Transverse colon (tissue), 4 donors: ENCODE results near the gene ATG2B. TPM values are rescaled to one million over a fixed set of nuclear protein-coding genes. Genes with fewer than 3 reads are reported as not detected.
A peak's percentile ranks its signal among the peaks of the same experiment; 100 is the strongest.

Experiments used
- DNase-seq: peaks from one replicate; pipeline ENCODE4 v3.0.0-alpha.2; 2019
- H3K27ac ChIP-seq, 4 donors: fragments of 200-600 bp; sonication (generic); 2 replicates each; pipeline ENCODE4 v1.5.1; 2016 to 2018; ENCODE audit warnings: inconsistent platforms in 4 of 4
- H3K27me3 ChIP-seq: fragments of 200-600 bp; sonication (generic); 2 replicates; pipeline ENCODE4 v1.5.1; 2017; ENCODE audit warnings: inconsistent platforms
- H3K36me3 ChIP-seq, 4 donors: fragments of 200-600 bp; sonication (generic); 2 replicates each; pipeline ENCODE4 v1.5.1; 2017 to 2019; ENCODE audit warnings: inconsistent platforms in 4 of 4
- H3K4me1 ChIP-seq, 4 donors: fragments of 200-600 bp; sonication (generic); 2 replicates each; pipeline ENCODE4 v1.5.1; 2017 to 2020; ENCODE audit warnings: inconsistent platforms in 4 of 4
- H3K4me3 ChIP-seq, 4 donors: fragments of 200-600 bp; sonication (generic); 1 replicate in 1 of 4; 2 replicates in 3 of 4; pipeline versions ENCODE4 v1.5.1 to v1.6.1; 2017 to 2019; ENCODE audit warnings: inconsistent platforms in 4 of 4
- H3K9me3 ChIP-seq, 2 donors: fragments of 200-600 bp; sonication (generic); 2 replicates each; pipeline ENCODE4 v1.5.1; 2017 to 2019; ENCODE audit warnings: inconsistent platforms in 2 of 2
- EP300 ChIP-seq: sonication (generic); formaldehyde crosslinking; IDR thresholded peaks from one replicate; pipeline ENCODE4 v1.6.1; 2017; ENCODE audit warnings: antibody characterized with exemption, low read depth
- POLR2A ChIP-seq: fragments of 450-650 bp; IDR thresholded peaks from one replicate; pipeline ENCODE4 v1.6.1; 2016; ENCODE audit warnings: antibody characterized with exemption, mild to moderate bottlenecking, moderate library complexity
- POLR2AphosphoS5 ChIP-seq, 3 donors: sonication (generic); formaldehyde crosslinking; IDR thresholded peaks; one replicate each; pipeline ENCODE4 v1.6.1; 2016; ENCODE audit warnings: antibody characterized with exemption in 3 of 3
- WGBS, 2 donors: methylation state at CpG; one replicate each; pipeline ENCODE4 v1.1.5; 2018; ENCODE audit warnings: low coverage in 1 of 2; 5-methylcytosine and 5-hydroxymethylcytosine counted together
- in situ Hi-C, 4 donors: fragments of 200-750 bp; cut with MboI; loops; one replicate each; pipeline versions ENCODE4 v1.15.0 to v1.15.1; 2017; ENCODE audit warnings: low sequenced_read_pairs in 3 of 4, low pct_ligation_motif_present in 1 of 4, low pct_unique_long_range_greater_than_20kb in 1 of 4
- intact Hi-C: fragments of 100-400 bp; cut with DNase I; formaldehyde crosslinking; loops from one replicate; pipeline ENCODE4 v1.15.1; 2023; ENCODE audit warnings: low total_unique reads
- total RNA-seq, 4 donors: library from RNA; depleted of rRNA; stranded (reverse); fragments of >200 nt; gene quantifications; one replicate each; pipeline ENCODE4 v1.1.0, GENCODE V29; 2016
- TF ChIP-seq, protein P1 (sequence below), 5 experiments: fragments of 200-600 bp in 3 of 5; fragments of 450-650 bp in 2 of 5; sonication (generic) in 3 of 5; IDR thresholded peaks; 1 replicate in 2 of 5; 2 replicates in 3 of 5; pipeline ENCODE4 v1.5.1; 2016 to 2017; ENCODE audit warnings: antibody characterized with exemption in 5 of 5, inconsistent platforms in 3 of 5, mild to moderate bottlenecking in 2 of 5, moderate library complexity in 1 of 5

The ATG2B gene
- total RNA-seq, 4 donors from 2014 or later = 30.7 to 47.5 (median 42.7) TPM

DNA sequence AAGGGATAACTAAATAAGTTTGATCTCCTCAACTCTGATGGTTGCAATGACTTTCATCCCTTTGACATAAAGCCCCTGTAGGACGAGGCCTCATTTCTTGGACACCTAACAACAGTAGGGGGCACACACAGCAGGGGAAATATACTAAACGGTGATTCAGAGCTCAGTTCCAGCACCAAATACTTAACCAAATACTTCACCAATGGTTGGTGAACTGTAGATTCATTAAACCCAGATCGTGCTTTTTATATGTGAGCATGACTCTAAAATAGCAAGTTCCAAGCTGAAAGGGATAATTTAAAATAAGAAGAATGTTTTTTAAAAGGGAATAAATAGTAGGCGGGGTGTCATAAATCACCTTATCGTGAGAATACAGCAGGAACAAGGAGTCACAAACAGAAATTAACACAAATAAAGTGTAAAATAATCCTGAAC lies 53.2 kb downstream of the ATG2B start:
- WGBS, 2 donors = 55 to 59% methylated on average over 5 of the region's 5 CpGs
- intact Hi-C loops (no loop called here), in situ Hi-C loops (no loop called here)
- Histone ChIP-seq H3K4me3 (no peak overlapping the region), H3K9me3 (no peaks in the 10 kb centered on the region), H3K36me3 (peaks cover 0 to 40% (median 15%) of the 10 kb centered on the region in 4 donors), H3K27ac (peak overlapping the region; percentile 21 to 72 (median 68)), H3K4me1 (peaks cover 0 to 32% (median 9%) of the 10 kb centered on the region in 4 donors), H3K27me3 (no peaks in the 10 kb centered on the region)
- TF ChIP-seq, protein P1, sequence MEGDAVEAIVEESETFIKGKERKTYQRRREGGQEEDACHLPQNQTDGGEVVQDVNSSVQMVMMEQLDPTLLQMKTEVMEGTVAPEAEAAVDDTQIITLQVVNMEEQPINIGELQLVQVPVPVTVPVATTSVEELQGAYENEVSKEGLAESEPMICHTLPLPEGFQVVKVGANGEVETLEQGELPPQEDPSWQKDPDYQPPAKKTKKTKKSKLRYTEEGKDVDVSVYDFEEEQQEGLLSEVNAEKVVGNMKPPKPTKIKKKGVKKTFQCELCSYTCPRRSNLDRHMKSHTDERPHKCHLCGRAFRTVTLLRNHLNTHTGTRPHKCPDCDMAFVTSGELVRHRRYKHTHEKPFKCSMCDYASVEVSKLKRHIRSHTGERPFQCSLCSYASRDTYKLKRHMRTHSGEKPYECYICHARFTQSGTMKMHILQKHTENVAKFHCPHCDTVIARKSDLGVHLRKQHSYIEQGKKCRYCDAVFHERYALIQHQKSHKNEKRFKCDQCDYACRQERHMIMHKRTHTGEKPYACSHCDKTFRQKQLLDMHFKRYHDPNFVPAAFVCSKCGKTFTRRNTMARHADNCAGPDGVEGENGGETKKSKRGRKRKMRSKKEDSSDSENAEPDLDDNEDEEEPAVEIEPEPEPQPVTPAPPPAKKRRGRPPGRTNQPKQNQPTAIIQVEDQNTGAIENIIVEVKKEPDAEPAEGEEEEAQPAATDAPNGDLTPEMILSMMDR (IDR thresholded peaks at IDR 0.05) = no peak
- TF ChIP-seq EP300 = no peak
- TF ChIP-seq POLR2A = no peak
- no peak for TF ChIP-seq POLR2AphosphoS5 (IDR thresholded peaks at IDR 0.05)
- DNase-seq = no peak

DNA sequence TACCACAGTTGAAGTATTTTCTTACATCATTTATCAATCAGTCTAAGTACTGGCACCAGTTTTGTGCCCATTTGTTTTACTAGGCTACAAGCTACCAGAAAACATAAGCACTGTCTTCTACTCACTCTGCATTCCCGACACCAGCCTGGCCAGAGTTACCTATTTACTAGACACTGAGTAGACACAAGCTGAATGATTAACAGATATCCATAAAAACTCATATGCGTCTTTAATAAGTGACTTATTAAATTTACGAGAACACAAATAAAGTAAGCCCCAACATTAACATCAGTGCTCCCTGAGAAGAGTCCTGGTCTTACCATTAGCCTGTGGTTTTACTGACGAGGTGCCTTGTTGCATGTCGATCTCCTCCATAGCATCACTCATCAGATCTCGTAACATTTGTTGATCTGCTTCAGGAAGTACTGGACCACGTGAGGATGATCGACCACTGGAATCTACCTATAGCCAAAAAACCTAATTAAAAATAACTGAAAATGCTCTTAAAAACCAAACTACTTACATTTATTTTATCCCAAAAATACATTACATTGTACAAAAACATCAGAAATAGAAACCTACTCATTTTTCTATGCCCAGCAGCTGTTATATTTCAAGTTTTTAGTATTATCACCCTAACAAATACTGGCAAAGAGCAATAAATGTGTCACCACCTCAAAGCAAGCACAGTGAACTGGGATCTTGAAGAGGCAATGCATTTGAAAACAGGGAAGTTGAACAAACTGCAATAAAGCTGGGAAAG lies 53.8 kb downstream of the ATG2B start:
- peak; percentile 33 for DNase-seq
- Histone ChIP-seq H3K36me3 (peaks cover 0 to 38% (median 15%) of the 10 kb centered on the region in 4 donors), H3K4me3 (peak overlapping the region in 1 of 4 donors; percentile 9), H3K27me3 (no peaks in the 10 kb centered on the region), H3K4me1 (peaks cover 0 to 32% (median 9%) of the 10 kb centered on the region in 4 donors), H3K27ac (peak overlapping the region; percentile 21 to 72 (median 68)), H3K9me3 (no peaks in the 10 kb centered on the region)
- TF ChIP-seq, protein P1 (IDR thresholded peaks at IDR 0.05) = no peak
- no peak for TF ChIP-seq EP300
- no peak for TF ChIP-seq POLR2A
- peak in 1 of 3 donors; percentile 11 for TF ChIP-seq POLR2AphosphoS5 (IDR thresholded peaks at IDR 0.05)
- in situ Hi-C loops (no loop called here), intact Hi-C loops (no loop called here)
- WGBS, 2 donors = 70 to 75% methylated on average over 8 of the region's 8 CpGs

DNA sequence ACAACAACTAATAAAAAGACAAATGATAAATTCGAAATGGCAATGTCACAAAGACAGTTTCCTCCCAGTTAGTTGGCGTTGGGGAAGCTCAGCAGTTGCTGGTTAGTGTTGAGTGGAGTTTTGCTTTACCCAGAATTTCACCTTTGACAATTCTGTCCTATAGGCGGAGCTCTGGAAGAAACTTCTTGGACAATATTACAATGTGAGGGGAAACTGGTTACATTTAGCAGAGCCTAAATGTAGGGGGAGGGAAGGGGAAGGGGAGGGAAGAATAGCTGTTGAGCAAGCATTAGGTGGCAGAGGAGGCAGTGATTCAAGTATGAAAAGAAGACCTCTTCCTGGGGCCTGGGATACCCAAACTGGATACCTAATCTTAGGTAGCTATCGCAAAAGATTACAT lies 55.7 kb downstream of the ATG2B start:
- Histone ChIP-seq H3K9me3 (no peaks in the 10 kb centered on the region), H3K36me3 (peaks cover 0 to 29% (median 13%) of the 10 kb centered on the region in 4 donors), H3K4me1 (peaks cover 0 to 32% (median 9%) of the 10 kb centered on the region in 4 donors), H3K27ac (no peak overlapping the region), H3K27me3 (no peaks in the 10 kb centered on the region), H3K4me3 (no peak overlapping the region)
- 64 to 77% methylated on average over 4 of the region's 4 CpGs for WGBS, 2 donors
- in situ Hi-C loops (no loop called here), intact Hi-C loops (no loop called here)
- DNase-seq = no peak
- no peak for TF ChIP-seq POLR2A
- TF ChIP-seq POLR2AphosphoS5 (IDR thresholded peaks at IDR 0.05) = no peak
- TF ChIP-seq, protein P1 (IDR thresholded peaks at IDR 0.05) = no peak
- TF ChIP-seq EP300 = no peak

DNA sequence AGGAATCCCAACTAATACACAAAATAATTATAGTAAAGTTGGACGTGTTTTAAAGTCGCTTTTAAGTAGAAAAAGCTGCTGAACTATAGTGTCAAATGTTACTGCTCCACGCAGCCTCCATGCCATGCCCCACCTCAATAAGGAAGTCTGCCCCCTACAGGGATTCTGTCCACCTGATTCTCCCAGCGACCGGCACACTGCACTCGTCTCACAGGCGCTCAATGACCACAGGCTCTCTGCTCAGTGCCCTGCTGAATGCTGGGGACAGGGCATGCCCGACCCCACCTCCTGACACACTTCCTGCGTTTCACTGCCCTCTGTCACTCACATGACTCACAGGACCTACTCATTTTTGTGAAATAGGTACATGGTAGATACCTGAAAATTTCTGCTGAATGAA lies 58.2 kb downstream of the ATG2B start:
- peaks cover 0 to 32% (median 14%) of the 10 kb centered on the region in 4 donors for H3K36me3 ChIP-seq
- intact Hi-C loops = no loop called here
- peaks cover 0 to 18% (median 3%) of the 10 kb centered on the region in 4 donors for H3K4me1 ChIP-seq
- no peak overlapping the region for H3K4me3 ChIP-seq
- in situ Hi-C loops = no loop called here
- no peak for DNase-seq
- WGBS, 2 donors = 85 to 100% methylated on average over 2 to 9 of the region's 9 CpGs
- no peak overlapping the region for H3K27ac ChIP-seq
- TF ChIP-seq POLR2AphosphoS5 (IDR thresholded peaks at IDR 0.05) = no peak
- TF ChIP-seq, protein P1 (IDR thresholded peaks at IDR 0.05) = no peak
- no peaks in the 10 kb centered on the region for H3K9me3 ChIP-seq
- H3K27me3 ChIP-seq = no peaks in the 10 kb centered on the region
